HG02642 (cell line): ENCODE measurements around the gene AGXT2.

ENCODE experiments used
- ATAC-seq: cut with Tn5 transposase; IDR thresholded peaks from one replicate; pipeline ENCODE4 v1.9.1; 2021; ENCODE audit warnings: mild to moderate bottlenecking; ENCODE audit not compliant: unreplicated experiment, poor library complexity

The AGXT2 gene

DNA sequence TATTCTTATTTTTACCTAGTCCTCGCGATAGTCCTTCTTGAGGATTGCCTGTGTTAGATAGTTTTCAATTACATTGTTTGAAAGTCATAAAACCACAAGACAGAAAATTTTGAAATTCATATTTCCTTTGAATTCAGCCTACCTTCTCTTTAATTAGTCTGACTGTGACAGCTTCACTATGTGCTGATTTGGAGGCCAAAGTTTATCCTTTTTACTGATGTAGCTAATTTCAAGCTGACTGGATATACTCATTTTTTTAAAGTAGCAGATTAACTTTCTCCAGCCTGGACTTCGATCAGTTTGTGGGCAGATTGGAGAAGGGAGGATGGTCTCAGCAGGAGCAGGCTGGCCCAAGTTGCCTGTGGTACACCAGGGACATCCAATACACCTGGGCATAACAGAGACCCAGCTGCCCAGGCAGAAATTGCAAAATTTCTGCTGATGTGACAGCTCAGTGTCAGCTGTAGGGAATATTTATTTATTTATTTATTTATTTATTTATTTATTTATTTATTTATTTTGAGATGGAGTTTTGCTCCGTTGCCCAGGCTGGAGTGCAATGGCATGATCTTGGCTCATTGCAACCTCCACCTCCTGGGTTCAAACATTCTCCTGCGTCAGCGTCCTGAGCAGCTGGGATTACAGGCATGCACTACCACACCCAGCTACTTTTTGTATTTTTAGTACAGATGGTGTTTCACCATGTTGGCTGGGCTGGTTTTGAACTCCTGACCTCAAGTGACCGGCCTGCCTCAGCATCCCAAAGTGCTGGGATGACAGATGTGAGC, 24.2 kb downstream of the AGXT2 start:
- no peak for ATAC-seq

DNA sequence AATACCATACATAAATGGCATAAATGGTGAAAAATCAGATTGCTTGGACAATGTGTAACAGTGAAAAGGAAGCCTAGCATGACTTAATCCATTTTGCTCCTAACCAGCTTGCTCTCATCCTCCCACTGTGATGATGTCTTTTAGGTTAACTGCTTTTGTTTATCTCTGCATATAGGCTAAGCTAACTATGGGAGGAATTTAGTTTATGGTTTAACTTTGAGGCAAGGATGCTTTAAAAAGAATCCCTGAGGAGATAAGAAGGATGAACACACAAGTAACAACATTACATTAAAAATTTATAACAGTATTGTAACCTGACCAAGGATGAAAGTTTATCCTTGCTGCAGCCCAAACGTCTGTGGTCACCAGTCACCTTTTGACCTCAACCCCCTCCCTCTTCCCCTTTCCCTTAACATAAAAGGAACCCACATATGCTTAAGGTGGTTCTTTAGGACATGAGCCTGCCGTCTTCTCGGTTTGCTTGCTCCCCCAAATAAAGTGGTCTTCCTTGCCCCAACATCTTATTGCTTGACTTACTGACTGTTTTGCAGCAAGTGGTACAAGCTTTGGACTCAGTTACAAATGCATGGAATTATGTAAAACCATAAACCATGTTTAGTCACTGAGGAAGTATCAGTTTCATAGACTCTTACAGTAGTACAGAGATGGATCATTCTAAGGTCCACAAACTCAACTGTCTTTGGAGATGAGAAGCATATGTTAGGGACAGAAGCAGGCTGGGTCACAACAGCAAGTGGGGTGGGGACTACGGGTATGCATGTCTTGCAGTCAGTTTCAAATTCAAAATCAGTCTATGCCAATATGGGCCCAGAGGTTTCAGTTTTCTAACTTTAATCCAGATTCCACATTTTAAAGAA, 31.3 kb downstream of the AGXT2 start:
- ATAC-seq, result peak; percentile 81

- ATAC-seq, result no peak
Observed at GRCh38 chr5:35015063-35015462, 32.7 kb downstream of the AGXT2 start.

GRCh38 chr5:35012796-35013195, 35.0 kb downstream of the AGXT2 start:
- ATAC-seq, result no peak

DNA sequence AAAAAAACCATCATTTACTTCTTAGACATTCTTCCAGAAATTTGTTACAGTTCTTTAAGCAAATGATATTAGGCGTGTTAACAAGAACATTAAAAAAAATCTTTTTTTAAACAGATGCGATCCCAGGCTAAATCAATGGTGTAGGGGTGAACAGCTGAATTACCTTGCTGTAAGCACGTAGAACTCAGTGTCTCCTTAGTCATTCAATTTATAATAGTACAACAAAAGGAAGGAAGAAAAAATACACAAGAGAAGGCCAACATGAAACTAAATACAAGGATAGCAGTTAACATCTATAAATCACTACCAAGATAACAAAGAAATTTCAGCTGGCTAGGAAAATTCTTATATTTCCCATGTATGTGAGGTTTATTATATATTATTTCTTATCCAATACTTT, 35.4 kb downstream of the AGXT2 start:
- no peak for ATAC-seq

DNA sequence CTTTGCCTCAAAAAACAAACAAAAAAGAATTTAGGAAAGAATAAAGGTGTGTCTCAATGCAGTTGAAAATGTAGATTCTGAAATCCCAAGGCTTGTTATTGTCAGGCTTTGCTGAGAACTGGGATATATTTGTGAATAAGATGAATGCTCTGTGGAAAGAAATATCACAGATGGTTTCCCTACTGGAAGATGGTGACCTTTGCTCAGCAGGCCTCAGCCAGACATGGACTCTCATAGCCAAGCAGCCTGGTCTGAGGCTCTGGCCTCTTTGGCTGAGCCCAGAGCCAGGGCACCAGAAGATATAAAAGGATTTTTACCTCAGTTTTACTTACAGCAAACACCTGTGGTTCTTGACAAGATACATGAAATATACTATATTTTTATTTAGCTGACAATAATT, 37.1 kb downstream of the AGXT2 start:
- ATAC-seq, result no peak

DNA sequence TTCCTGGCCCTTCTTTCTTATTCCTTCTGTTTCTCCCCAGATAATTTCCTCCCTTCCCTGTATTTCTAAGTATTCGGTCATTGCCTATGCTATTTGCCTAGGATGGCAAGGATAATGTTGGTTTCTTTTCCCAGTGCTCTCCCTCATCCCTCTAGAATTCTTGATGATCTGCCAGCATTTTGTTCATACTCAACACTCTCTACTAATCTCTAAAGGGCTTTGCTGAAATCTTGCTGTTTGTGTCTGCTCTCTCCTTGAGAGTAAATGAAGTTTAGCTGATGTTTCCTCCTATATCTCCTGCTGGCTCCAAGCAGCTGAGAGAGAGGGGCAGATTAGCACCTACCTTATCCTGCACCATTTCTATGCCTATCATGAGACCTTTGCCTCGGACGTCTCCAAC, 38.1 kb downstream of the AGXT2 start:
- no peak for ATAC-seq

DNA sequence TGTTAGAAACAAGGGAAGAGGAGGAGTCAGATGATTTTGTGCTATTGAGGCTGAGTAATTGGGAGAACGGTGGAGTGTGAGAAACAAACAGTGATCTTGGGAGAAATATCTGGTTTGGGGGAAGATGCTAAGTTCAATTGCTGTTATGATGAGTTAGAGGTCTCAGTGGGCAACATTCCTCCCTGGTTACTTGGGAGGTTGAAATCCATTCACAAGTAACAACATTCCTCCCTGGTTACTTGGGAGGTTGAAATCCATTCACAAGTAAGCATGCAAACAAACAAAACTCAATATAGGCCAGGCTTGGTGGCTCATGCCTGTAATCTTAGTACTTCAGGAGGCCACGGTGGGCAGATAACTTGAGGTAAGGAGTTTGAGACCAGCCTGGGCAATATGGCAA, 38.7 kb downstream of the AGXT2 start:
- no peak for ATAC-seq

- no peak for ATAC-seq
Observed at GRCh38 chr5:35004771-35005170, 43.0 kb downstream of the AGXT2 start.

DNA sequence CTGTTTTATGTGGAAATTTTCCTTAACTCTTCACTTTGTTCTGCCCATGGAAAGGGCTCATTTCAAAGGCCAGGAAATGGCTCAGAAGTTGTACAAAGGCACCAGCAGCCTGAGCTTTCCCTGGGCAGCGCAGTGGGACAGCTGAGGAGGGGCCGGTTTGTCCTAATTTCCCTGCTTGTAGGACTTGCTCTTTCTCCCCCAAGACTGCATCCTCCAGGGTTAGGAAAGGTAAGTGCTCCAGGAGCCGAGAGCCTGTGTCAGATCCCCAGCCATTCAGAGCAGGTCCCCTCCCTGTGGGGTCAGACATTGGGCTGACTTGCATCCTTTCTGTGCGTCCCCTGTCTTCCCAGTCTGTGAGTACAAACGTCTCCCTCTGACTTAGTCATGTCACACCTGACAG, 43.5 kb downstream of the AGXT2 start:
- no peak for ATAC-seq

DNA sequence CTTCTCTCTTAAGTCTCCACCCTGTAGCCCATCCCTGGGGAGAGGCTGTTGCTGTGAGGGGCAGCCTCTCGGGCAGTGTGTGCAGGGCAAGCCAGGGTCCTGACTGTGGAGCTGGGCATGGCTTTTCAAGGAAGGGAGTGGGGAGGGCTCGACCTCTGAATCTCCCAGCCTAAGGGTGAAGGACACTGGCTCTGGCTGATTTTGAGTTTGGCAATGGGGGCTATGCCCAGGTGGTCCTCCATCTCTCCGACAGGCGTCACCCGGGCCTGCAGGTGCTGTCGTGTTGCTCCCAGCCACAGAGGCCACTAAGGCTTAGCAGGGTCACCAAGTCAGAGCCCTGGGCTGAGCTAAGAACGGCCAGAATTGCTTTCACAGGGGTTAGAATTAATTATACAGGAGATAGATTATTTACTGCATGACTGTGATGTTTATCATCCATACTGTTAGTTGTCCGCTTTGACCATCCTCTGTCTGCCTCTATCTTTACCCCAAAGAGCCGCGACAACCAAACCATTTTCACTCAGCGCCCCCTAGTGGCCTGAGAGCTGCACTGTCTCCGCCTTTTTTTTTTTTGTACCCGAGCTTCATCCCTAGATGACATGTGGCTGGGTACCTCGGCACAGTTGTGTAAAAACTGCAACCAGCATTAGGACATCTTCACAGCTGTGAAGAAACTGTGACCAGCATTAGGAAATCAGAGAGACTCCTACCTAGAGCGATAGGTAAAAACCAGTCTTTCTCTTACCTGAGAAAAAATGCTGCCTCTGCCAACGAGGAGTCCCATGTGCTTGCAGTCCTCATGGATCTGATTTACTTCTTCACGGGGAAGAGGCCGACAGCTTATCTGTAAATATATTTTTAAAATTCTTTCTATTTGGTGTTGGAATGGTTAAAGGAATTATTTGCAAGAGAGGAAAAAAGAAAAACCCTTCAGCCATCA, 44.5 kb downstream of the AGXT2 start:
- peak; percentile 82 for ATAC-seq

- no peak for ATAC-seq
Observed at GRCh38 chr5:35002459-35002858, 45.3 kb downstream of the AGXT2 start.

GRCh38 chr5:35001842-35002241, 45.9 kb downstream of the AGXT2 start:
- ATAC-seq, result no peak

GRCh38 chr5:34998058-34998789, 49.5 kb downstream of the AGXT2 start:
- ATAC-seq, result no peak

GRCh38 chr5:34996261-34996660, 51.5 kb downstream of the AGXT2 start:
- ATAC-seq, result no peak

DNA sequence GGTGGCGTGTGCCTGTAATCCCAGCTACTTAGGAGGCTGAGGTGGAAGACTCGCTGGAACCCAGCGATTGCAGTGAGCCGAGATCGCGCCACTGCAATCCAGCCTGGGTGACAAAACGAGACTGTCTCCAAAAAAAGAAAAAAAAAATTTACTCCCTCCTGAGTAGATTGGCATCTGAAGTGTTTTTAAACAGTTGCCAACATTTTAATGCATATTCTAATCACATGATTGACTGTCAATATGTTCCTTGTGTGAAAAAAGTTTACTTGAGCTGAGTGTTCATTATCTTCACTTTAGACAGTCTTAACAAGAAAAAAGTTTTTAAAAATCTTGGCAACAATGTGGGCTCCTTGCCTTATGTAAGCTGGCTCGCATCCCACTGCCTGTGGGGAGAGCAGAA, 53.8 kb downstream of the AGXT2 start:
- ATAC-seq, result no peak

DNA sequence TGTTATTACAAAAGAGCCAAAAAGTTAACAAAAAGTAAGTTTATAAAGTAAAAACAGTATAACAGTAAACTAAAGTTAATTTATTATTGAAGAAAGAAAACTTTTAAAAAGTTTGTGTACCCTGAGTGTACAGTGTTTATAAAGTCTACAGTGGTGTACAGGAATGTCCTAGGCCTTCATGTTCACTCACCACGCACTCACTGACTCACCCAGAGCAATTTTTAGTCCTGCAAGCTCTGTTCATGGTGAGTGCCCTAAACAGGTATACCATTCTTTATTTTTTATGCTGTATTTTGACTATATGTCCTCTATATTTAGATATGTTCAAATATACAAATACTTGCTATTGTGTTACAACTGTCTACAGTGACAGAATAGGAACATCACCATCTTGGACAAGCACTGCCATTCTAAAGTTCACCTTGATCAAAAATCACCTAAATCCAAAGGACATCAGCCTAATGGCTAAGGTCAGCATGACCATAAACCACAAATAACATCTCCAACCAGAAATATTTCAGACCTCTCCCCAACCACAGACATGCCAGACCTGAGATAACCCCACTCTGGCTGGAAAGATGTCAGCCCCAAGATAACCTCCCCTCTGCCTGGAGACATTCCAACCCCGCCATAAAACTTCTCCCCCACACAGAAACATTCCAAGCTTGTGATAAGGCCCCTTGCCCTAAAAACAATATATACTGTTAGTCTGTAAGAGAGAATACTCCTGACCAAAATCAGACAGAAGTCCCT, 56.1 kb downstream of the AGXT2 start:
- no peak for ATAC-seq

DNA sequence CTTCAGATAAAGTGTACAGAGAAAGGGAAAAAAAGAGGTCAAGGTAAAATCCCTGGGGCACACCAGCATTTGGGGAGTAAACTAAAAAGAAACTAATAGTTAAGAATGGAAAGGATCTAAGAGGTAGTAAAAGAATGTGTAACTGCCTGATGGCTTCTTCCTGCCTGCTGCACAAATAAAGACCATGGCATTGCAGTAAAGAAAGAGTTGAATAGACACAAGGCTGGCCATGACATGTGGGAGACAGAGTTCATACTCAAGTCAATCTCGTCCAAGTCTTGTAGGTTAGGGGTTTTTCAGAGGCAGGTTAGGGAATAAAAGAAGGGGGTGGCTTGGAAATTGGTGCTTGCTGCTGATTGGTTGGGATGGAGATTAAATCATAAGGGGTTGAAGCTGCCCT, 60.8 kb downstream of the AGXT2 start:
- ATAC-seq, result no peak

DNA sequence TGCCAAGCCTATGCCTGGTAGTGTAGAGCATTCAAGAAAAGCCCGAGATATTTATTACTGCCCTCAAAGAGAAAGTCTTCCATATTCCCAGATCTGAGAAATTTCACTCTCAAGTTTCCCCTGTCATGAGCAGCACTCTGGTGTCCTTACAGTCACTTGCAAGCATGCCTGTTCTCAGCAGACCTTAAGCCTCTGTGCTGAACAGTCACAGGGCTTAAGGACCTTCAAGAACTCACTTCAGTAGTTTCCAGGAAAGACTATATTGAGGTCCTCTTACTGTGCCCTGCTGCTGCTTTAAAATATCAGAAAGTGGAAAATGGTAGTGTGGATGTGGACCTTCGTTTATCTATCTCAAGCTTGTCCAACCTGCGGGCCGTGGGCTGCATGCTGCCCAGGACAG, 64.9 kb downstream of the AGXT2 start:
- ATAC-seq, result no peak
